ENCODE measurements around the gene XNDC1N. TPM values are rescaled to one million over a fixed set of nuclear protein-coding genes. Genes with fewer than 3 reads are reported as not detected.

XNDC1N gene
- total RNA-seq, 1 experiment from 2014 or later, result 1.4 TPM

Other genes starting within 250 kb of the XNDC1N start
- not detected in 2 replicates for gene DEFB108B, start 95.4 kb downstream of the XNDC1N start, total RNA-seq (2014; rRNA removed; shearing (Covaris generic))
- gene DEFB131B, start 50.1 kb downstream of the XNDC1N start, total RNA-seq (2014; rRNA removed; shearing (Covaris generic)), result not detected in 2 replicates
- gene RNF121, start 452 bp upstream of the XNDC1N start, total RNA-seq (2014; rRNA removed; shearing (Covaris generic)), result 29.9 and 33.5 TPM in 2 replicates
- gene IL18BP, start 70.3 kb upstream of the XNDC1N start, total RNA-seq (2014; rRNA removed; shearing (Covaris generic)), result 1.6 and 3.9 TPM in 2 replicates
- gene NUMA1, start 151.9 kb upstream of the XNDC1N start, total RNA-seq (2014; rRNA removed; shearing (Covaris generic)), result 113 and 161 TPM in 2 replicates
- gene LRRC51, start 152.3 kb upstream of the XNDC1N start, total RNA-seq (2014; rRNA removed; shearing (Covaris generic)), result 10.9 and 20.3 TPM in 2 replicates
- gene LAMTOR1, start 174.7 kb upstream of the XNDC1N start, total RNA-seq (2014; rRNA removed; shearing (Covaris generic)), result 147 and 168 TPM in 2 replicates
- not detected in 2 replicates for gene TOMT, start 177.3 kb upstream of the XNDC1N start, total RNA-seq (2014; rRNA removed; shearing (Covaris generic))
- gene ANAPC15, start 184.1 kb upstream of the XNDC1N start, total RNA-seq (2014; rRNA removed; shearing (Covaris generic)), result 81.5 and 94.6 TPM in 2 replicates
- not detected in 2 replicates for gene FOLR3, start 207.1 kb upstream of the XNDC1N start, total RNA-seq (2014; rRNA removed; shearing (Covaris generic))